Kidney epithelial cell (primary cell): ENCODE data around the gene DCC. TPM values are rescaled to one million over a fixed set of nuclear protein-coding genes. Genes with fewer than 3 reads are reported as not detected.

Experiments
- DNase-seq: peaks from one replicate; pipeline ENCODE4 v3.0.0-alpha.2; 2010; ENCODE audit warnings: low read depth
- H3K27me3 ChIP-seq: 2 replicates; pipeline ENCODE4 v1.6.0; 2011; ENCODE audit warnings: low read length; ENCODE audit not compliant: control insufficient read depth, insufficient read depth
- H3K36me3 ChIP-seq: 2 replicates; pipeline ENCODE4 v1.5.1; 2011; ENCODE audit warnings: low read length; ENCODE audit not compliant: control insufficient read depth, insufficient read depth
- H3K4me3 ChIP-seq: 2 replicates; pipeline ENCODE4 v1.5.1; 2011; ENCODE audit warnings: low read depth, mild to moderate bottlenecking, control low read depth, low read length
- CTCF ChIP-seq: IDR thresholded peaks from 2 replicates; pipeline ENCODE4 v1.5.1; 2011; ENCODE audit warnings: mild to moderate bottlenecking, moderate library complexity, low read length, control low read depth, inconsistent platforms; ENCODE audit not compliant: insufficient read depth, poor library complexity, severe bottlenecking
- total RNA-seq: library from RNA; depleted of rRNA; stranded (reverse); fragments of >200 nt; gene quantifications from 2 replicates; pipeline ENCODE4 v1.2.3, GENCODE V29; 2015

The DCC gene
- total RNA-seq, 1 donor from 2014 or later = 0.04 TPM

GRCh38 chr18:52971097-52971496 lies 631.1 kb downstream of the DCC start:
- no peak for TF ChIP-seq CTCF
- no peaks in the 10 kb centered on the region for H3K36me3 ChIP-seq
- no peak for DNase-seq

GRCh38 chr18:52979892-52980291 lies 639.9 kb downstream of the DCC start:
- no peak overlapping the region for H3K4me3 ChIP-seq
- no peaks in the 10 kb centered on the region for H3K36me3 ChIP-seq
- no peak for DNase-seq
- no peaks in the 10 kb centered on the region for H3K27me3 ChIP-seq
- TF ChIP-seq CTCF = no peak

More at GRCh38 chr18:52971097-52971496, 631.1 kb downstream of the DCC start:
- no peaks in the 10 kb centered on the region for H3K27me3 ChIP-seq
- no peak overlapping the region for H3K4me3 ChIP-seq

GRCh38 chr18:52991246-52991645 lies 651.2 kb downstream of the DCC start:
- Histone ChIP-seq H3K36me3 (no peaks in the 10 kb centered on the region), H3K4me3 (no peak overlapping the region), H3K27me3 (no peaks in the 10 kb centered on the region)
- DNase-seq = no peak
- TF ChIP-seq CTCF = no peak

- H3K36me3 ChIP-seq = no peaks in the 10 kb centered on the region
- DNase-seq = no peak
- peak; percentile 31 for TF ChIP-seq CTCF
- no peak overlapping the region for H3K4me3 ChIP-seq
- H3K27me3 ChIP-seq = no peaks in the 10 kb centered on the region
These were observed 652.0 kb downstream of the DCC start for GRCh38 chr18:52992041-52992440.

- no peak for DNase-seq
- Histone ChIP-seq H3K36me3 (no peaks in the 10 kb centered on the region), H3K27me3 (no peaks in the 10 kb centered on the region), H3K4me3 (no peak overlapping the region)
- no peak for TF ChIP-seq CTCF
These were observed 655.9 kb downstream of the DCC start for GRCh38 chr18:52995875-52996274.

GRCh38 chr18:52999633-53000032 lies 659.6 kb downstream of the DCC start:
- DNase-seq = no peak
- Histone ChIP-seq H3K4me3 (no peak overlapping the region), H3K36me3 (no peaks in the 10 kb centered on the region), H3K27me3 (no peaks in the 10 kb centered on the region)
- no peak for TF ChIP-seq CTCF
